Measurements from ENCODE around the gene SIX6. TPM values are rescaled to one million over a fixed set of nuclear protein-coding genes. Genes with fewer than 3 reads are reported as not detected.
A peak's percentile ranks its signal among the peaks of the same experiment; 100 is the strongest.
"Not testable (repeated sequence)": the region's sequence is repeated elsewhere in the genome, so short reads cannot be mapped to it uniquely, and the experiment has no call there.

SIX6 gene
- not detected for total RNA-seq

GRCh38 chr14:60508707-60509437 lies at the start of gene SIX6:
TSS of gene SIX6 (plus strand) at chr14:60509146. CDS start at chr14:60509399, 253 bp downstream.
- Mint-ChIP-seq H3K27ac (no peak within 1 kb of the TSS), H3K9me3 (no peaks in the 10 kb centered on the region), H3K36me3 (peaks cover 7 to 21% of the 10 kb centered on the region in 2 donors)
- DNase-seq (ENCODE audit: low spot score in 2 of 2) (peak in 1 of 2 donors; percentile 9), ATAC-seq (no peak)

GRCh38 chr14:60480248-60480647 lies 28.7 kb upstream of the SIX6 start:
- not testable (repeated sequence) for H3K9me3 Mint-ChIP-seq; H3K36me3 Mint-ChIP-seq; H3K27ac Mint-ChIP-seq; ATAC-seq; DNase-seq (ENCODE audit: low spot score in 2 of 2)

- peaks cover 0 to 4% of the 10 kb centered on the region in 2 donors for H3K36me3 Mint-ChIP-seq
- ATAC-seq = no peak
- no peak for DNase-seq (ENCODE audit: low spot score in 2 of 2)
- peaks cover 4 to 10% of the 10 kb centered on the region in 2 donors for H3K9me3 Mint-ChIP-seq
- no peak overlapping the region for H3K27ac Mint-ChIP-seq
These were observed 26.2 kb upstream of the SIX6 start for GRCh38 chr14:60482743-60483142.

- H3K9me3 Mint-ChIP-seq = peaks cover 4% of the 10 kb centered on the region in 2 donors
- DNase-seq (ENCODE audit: low spot score in 2 of 2) = no peak
- no peak overlapping the region for H3K27ac Mint-ChIP-seq
- peaks cover 0 to under 1% of the 10 kb centered on the region in 2 donors for H3K36me3 Mint-ChIP-seq
- ATAC-seq = no peak
These were observed 23.8 kb upstream of the SIX6 start for GRCh38 chr14:60485057-60485597.

GRCh38 chr14:60485598-60486251 lies 23.2 kb upstream of the SIX6 start, which contains the start of gene C14orf39:
TSS of gene C14orf39 (minus strand) at chr14:60486063. CDS start at chr14:60485078, 985 bp downstream.
- Mint-ChIP-seq H3K9me3 (peaks cover under 1 to 1% of the 10 kb centered on the region in 2 donors), H3K36me3 (no peaks in the 10 kb centered on the region), H3K27ac (no peak within 1 kb of the TSS)
- ATAC-seq (peak in 1 of 2 donors; percentile 63), DNase-seq (ENCODE audit: low spot score in 2 of 2) (peak in 1 of 2 donors; percentile 6)

GRCh38 chr14:60487211-60487610 lies 21.7 kb upstream of the SIX6 start:
- no peaks in the 10 kb centered on the region for H3K9me3 Mint-ChIP-seq
- ATAC-seq = no peak

GRCh38 chr14:60488175-60488574 lies 20.8 kb upstream of the SIX6 start:
- Mint-ChIP-seq H3K9me3 (no peaks in the 10 kb centered on the region), H3K36me3 (no peaks in the 10 kb centered on the region), H3K27ac (no peak overlapping the region)
- DNase-seq (ENCODE audit: low spot score in 2 of 2) (no peak), ATAC-seq (no peak)

More at GRCh38 chr14:60487211-60487610, 21.7 kb upstream of the SIX6 start:
- no peaks in the 10 kb centered on the region for H3K36me3 Mint-ChIP-seq
- H3K27ac Mint-ChIP-seq = no peak overlapping the region
- DNase-seq (ENCODE audit: low spot score in 2 of 2) = no peak

- no peak for ATAC-seq
- Mint-ChIP-seq H3K9me3 (peaks cover 0 to 3% of the 10 kb centered on the region in 2 donors), H3K36me3 (peaks cover 0 to 4% of the 10 kb centered on the region in 2 donors), H3K27ac (no peak overlapping the region)
- no peak for DNase-seq (ENCODE audit: low spot score in 2 of 2)
These were observed 18.7 kb upstream of the SIX6 start for GRCh38 chr14:60490270-60490669.

- ATAC-seq (no peak), DNase-seq (ENCODE audit: low spot score in 2 of 2) (no peak)
- peaks cover 0 to 5% of the 10 kb centered on the region in 2 donors for H3K36me3 Mint-ChIP-seq
- peaks cover 0 to 3% of the 10 kb centered on the region in 2 donors for H3K9me3 Mint-ChIP-seq
- no peak overlapping the region for H3K27ac Mint-ChIP-seq
These were observed 13.0 kb upstream of the SIX6 start for GRCh38 chr14:60495946-60496345.

GRCh38 chr14:60502541-60502940 lies 6.4 kb upstream of the SIX6 start:
- Mint-ChIP-seq H3K36me3 (peaks cover 3 to 12% of the 10 kb centered on the region in 2 donors), H3K27ac (no peak overlapping the region), H3K9me3 (no peaks in the 10 kb centered on the region)
- ATAC-seq (no peak), DNase-seq (ENCODE audit: low spot score in 2 of 2) (no peak)

- H3K27ac Mint-ChIP-seq = no peak overlapping the region
- H3K9me3 Mint-ChIP-seq = no peaks in the 10 kb centered on the region
- DNase-seq (ENCODE audit: low spot score in 2 of 2) = no peak
- peaks cover 7 to 18% of the 10 kb centered on the region in 2 donors for H3K36me3 Mint-ChIP-seq
- no peak for ATAC-seq
These were observed 3.5 kb upstream of the SIX6 start for GRCh38 chr14:60505448-60505847.

- DNase-seq (ENCODE audit: low spot score in 2 of 2) = no peak
- no peaks in the 10 kb centered on the region for H3K9me3 Mint-ChIP-seq
These were observed 2.9 kb upstream of the SIX6 start for GRCh38 chr14:60506010-60506409.

GRCh38 chr14:60506462-60506984 lies 2.4 kb upstream of the SIX6 start:
- no peak for ATAC-seq
- no peaks in the 10 kb centered on the region for H3K9me3 Mint-ChIP-seq

More at GRCh38 chr14:60506010-60506409, 2.9 kb upstream of the SIX6 start:
- Mint-ChIP-seq H3K27ac (no peak overlapping the region), H3K36me3 (peaks cover 7 to 21% of the 10 kb centered on the region in 2 donors)
- ATAC-seq = no peak

GRCh38 chr14:60506985-60507829 lies 1.7 kb upstream of the SIX6 start:
- H3K36me3 Mint-ChIP-seq = peaks cover 7 to 21% of the 10 kb centered on the region in 2 donors
- no peak for ATAC-seq
- H3K27ac Mint-ChIP-seq = no peak overlapping the region
- DNase-seq (ENCODE audit: low spot score in 2 of 2) = no peak
- no peaks in the 10 kb centered on the region for H3K9me3 Mint-ChIP-seq

More at GRCh38 chr14:60506462-60506984, 2.4 kb upstream of the SIX6 start:
- peaks cover 7 to 21% of the 10 kb centered on the region in 2 donors for H3K36me3 Mint-ChIP-seq
- H3K27ac Mint-ChIP-seq = no peak overlapping the region
- DNase-seq (ENCODE audit: low spot score in 2 of 2) = peak in 1 of 2 donors; percentile 5

- ATAC-seq (no peak), DNase-seq (ENCODE audit: low spot score in 2 of 2) (no peak)
- no peak overlapping the region for H3K27ac Mint-ChIP-seq
- no peaks in the 10 kb centered on the region for H3K9me3 Mint-ChIP-seq
- peaks cover 7 to 21% of the 10 kb centered on the region in 2 donors for H3K36me3 Mint-ChIP-seq
These were observed 611 bp upstream of the SIX6 start for GRCh38 chr14:60508363-60508706.

Measured in activated naive CD4-positive, alpha-beta T cell treated with anti-CD3 and anti-CD28 coated beads, Interleukin-2, amount 50 U/mL, for 72 hours (primary cell).